SK-N-SH (cell line): ENCODE measurements around the gene OR2AT4.

ENCODE experiments used
- CTCF ChIP-seq: fragments of 200-600 bp; sonication (generic); IDR thresholded peaks from 2 replicates; pipeline ENCODE4 v1.6.1; 2017; ENCODE audit warnings: antibody characterized with exemption, mild to moderate bottlenecking, moderate library complexity
- EZH2phosphoT487 ChIP-seq: fragments of 200-600 bp; sonication (generic); IDR thresholded peaks from 2 replicates; pipeline ENCODE4 v1.6.1; 2017; ENCODE audit warnings: low read depth, mixed run types, mild to moderate bottlenecking, antibody characterized with exemption, moderate library complexity, borderline replicate concordance
- MEF2A ChIP-seq: IDR thresholded peaks from 2 replicates; pipeline ENCODE4 v1.4.0; 2012; ENCODE audit warnings: low read depth, borderline replicate concordance
- PBX3 ChIP-seq: IDR thresholded peaks from 2 replicates; pipeline ENCODE4; 2012
- RAD21 ChIP-seq: IDR thresholded peaks from 2 replicates; pipeline ENCODE4 v1.6.1; 2012; ENCODE audit warnings: mild to moderate bottlenecking, low read length
- REST ChIP-seq: IDR thresholded peaks from 2 replicates; pipeline ENCODE4 v1.6.1; 2012; ENCODE audit warnings: mild to moderate bottlenecking, low read depth, low read length, moderate library complexity
- RFX5 ChIP-seq: IDR thresholded peaks from 2 replicates; pipeline ENCODE4 v1.6.1; 2012; ENCODE audit warnings: mild to moderate bottlenecking, improper control_type of control experiment, low read length

GRCh38 chr11:75068559-75068958, 28.1 kb downstream of the OR2AT4 start:
- TF ChIP-seq RAD21 (no peak), PBX3 (no peak), REST (no peak), RFX5 (no peak), CTCF (no peak), MEF2A (no peak), EZH2phosphoT487 (no peak)
